HEK293T (cell line): Measurements from ENCODE around the gene EIF1AY.

ENCODE experiments used
- CTCF ChIA-PET: fragments of 350-600 bp; formaldehyde crosslinking; extraction: SDS; loops from one replicate; lab custom pipeline; 2021; ENCODE audit warnings: antibody characterized with exemption, inconsistent platforms; lab: Yijun Ruan, JAX
- POLR2A ChIA-PET: fragments of 350-600 bp; formaldehyde crosslinking; extraction: SDS; loops from one replicate; lab custom pipeline; 2020; ENCODE audit warnings: antibody characterized with exemption, inconsistent platforms; lab: Yijun Ruan, JAX
- DNase-seq: peaks from one replicate; pipeline ENCODE4 v3.0.0; 2012; ENCODE audit warnings: mixed read lengths; ENCODE audit errors: extremely low spot score
- ARNT ChIP-seq: fragments of 450-650 bp; IDR thresholded peaks from 2 replicates; pipeline ENCODE4 v1.6.1; 2017; ENCODE audit warnings: mild to moderate bottlenecking
- BHLHE40 ChIP-seq: fragments of 450-650 bp; IDR thresholded peaks from 2 replicates; pipeline ENCODE4 v1.6.1; 2016; ENCODE audit warnings: mild to moderate bottlenecking, moderate library complexity, borderline replicate concordance
- CTBP1 ChIP-seq: fragments of 450-650 bp; IDR thresholded peaks from 2 replicates; pipeline ENCODE4 v1.6.1; 2016; ENCODE audit warnings: borderline replicate concordance
- ELF4 ChIP-seq: fragments of 450-650 bp; IDR thresholded peaks from 2 replicates; pipeline ENCODE4 v1.6.1; 2017; ENCODE audit warnings: antibody characterized with exemption
- FOXA1 ChIP-seq: fragments of 450-650 bp; IDR thresholded peaks from 2 replicates; pipeline ENCODE4 v1.6.1; 2016; ENCODE audit warnings: mild to moderate bottlenecking
- FOXK2 ChIP-seq: fragments of 450-650 bp; IDR thresholded peaks from 2 replicates; pipeline ENCODE4 v1.6.1; 2016; ENCODE audit warnings: mild to moderate bottlenecking
- FOXM1 ChIP-seq: fragments of 450-650 bp; IDR thresholded peaks from 2 replicates; pipeline ENCODE4 v1.6.1; 2017; ENCODE audit warnings: mild to moderate bottlenecking, borderline replicate concordance
- HDGF ChIP-seq: fragments of 450-650 bp; IDR thresholded peaks from 2 replicates; pipeline ENCODE4 v1.6.1; 2017; ENCODE audit warnings: antibody characterized with exemption, borderline replicate concordance
- L3MBTL2 ChIP-seq: fragments of 450-650 bp; conservative IDR thresholded peaks from 2 replicates; pipeline ENCODE4 v1.6.1; 2016; ENCODE audit warnings: mild to moderate bottlenecking
- LEF1 ChIP-seq: fragments of 450-650 bp; IDR thresholded peaks from 2 replicates; pipeline ENCODE4 v1.6.1; 2017; ENCODE audit warnings: mild to moderate bottlenecking, borderline replicate concordance
- NFRKB ChIP-seq: fragments of 450-650 bp; IDR thresholded peaks from 2 replicates; pipeline ENCODE4 v1.6.1; 2016; ENCODE audit warnings: mild to moderate bottlenecking, moderate library complexity
- SP1 ChIP-seq: fragments of 450-650 bp; IDR thresholded peaks from 2 replicates; pipeline ENCODE4 v1.6.1; 2017
- SUZ12 ChIP-seq: fragments of 450-650 bp; IDR thresholded peaks from 2 replicates; pipeline ENCODE4 v1.6.1; 2016; ENCODE audit warnings: mild to moderate bottlenecking
- TARDBP ChIP-seq: fragments of 450-650 bp; IDR thresholded peaks from 2 replicates; pipeline ENCODE4 v1.6.1; 2016
- ZNF384 ChIP-seq: fragments of 450-650 bp; IDR thresholded peaks from 2 replicates; pipeline ENCODE4 v1.6.1; 2016
- TF ChIP-seq, protein P1 (sequence below): fragments of 450-650 bp; IDR thresholded peaks from 2 replicates; pipeline ENCODE4 v1.6.1; 2016

Gene EIF1AY

DNA sequence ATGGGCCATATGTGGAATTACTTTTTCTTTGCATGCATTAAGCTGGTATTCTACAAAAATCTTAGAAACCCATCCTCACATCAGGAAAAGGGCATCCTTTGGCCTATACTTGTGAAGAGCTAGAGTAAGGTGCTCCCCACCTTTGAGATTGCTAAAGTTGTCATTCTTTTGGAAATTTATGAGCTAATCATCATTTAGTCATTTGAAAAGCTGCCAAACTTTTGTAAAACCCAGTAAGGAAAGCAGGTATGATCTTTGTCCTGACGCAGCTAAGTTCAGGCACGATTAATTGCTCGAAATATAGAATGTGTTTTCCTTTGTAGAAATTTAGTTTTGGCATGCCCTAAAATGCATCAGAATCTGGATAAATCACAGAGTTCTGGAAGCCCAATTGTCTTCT, 2.6 kb downstream of the EIF1AY start:
- CTCF ChIA-PET, result no interaction called here
- TF ChIP-seq FOXK2, result no peak
- no peak for TF ChIP-seq CTBP1
- POLR2A ChIA-PET, result no interaction called here
- no peak for DNase-seq

DNA sequence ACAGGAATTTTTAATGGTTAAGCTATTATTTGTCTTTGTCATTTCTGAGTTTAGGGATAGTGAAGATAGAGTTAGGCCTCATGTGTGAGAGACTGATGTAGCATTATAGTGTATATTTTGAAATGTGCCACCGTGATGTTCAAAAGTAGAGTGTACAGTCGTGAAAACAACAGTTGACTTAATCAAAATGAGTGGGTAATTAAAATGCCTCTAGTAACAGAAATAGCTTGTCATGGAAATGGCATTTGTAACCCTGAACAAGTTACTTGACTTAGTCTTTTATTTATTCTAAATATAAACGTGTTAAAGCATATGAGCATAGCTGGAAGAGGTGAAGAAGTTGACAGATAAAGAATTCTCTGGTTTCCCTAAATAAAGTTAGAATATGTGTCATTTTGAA, 6.1 kb downstream of the EIF1AY start:
- TF ChIP-seq, protein P1, sequence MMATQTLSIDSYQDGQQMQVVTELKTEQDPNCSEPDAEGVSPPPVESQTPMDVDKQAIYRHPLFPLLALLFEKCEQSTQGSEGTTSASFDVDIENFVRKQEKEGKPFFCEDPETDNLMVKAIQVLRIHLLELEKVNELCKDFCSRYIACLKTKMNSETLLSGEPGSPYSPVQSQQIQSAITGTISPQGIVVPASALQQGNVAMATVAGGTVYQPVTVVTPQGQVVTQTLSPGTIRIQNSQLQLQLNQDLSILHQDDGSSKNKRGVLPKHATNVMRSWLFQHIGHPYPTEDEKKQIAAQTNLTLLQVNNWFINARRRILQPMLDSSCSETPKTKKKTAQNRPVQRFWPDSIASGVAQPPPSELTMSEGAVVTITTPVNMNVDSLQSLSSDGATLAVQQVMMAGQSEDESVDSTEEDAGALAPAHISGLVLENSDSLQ, result no peak
- TF ChIP-seq NFRKB (no peak), ELF4 (no peak), LEF1 (no peak), SP1 (no peak), L3MBTL2 (no peak), ZNF384 (no peak), ARNT (no peak), HDGF (no peak), FOXM1 (no peak), FOXA1 (no peak), BHLHE40 (no peak), TARDBP (no peak), CTBP1 (no peak), SUZ12 (no peak), FOXK2 (no peak)
- no peak for DNase-seq
- POLR2A ChIA-PET, result no interaction called here
- CTCF ChIA-PET, result no interaction called here

DNA sequence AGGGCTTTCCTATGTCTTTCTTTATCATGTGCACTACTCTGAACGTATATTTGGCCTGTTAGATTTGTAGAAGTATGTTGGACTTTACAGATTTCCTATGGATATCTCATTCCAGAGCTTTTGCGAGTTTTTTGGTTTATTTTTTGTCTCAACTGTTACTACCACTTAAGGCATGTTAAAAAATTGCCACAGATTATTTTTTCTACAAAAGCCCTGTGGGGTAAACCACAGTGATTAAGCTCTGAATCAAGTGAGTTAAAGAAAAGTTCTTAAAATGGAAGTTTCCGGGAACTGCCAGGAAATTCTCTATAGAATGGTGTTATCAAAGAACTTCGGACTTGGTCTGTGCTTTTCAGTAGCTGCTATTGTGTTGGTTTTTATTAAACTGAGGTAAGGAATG, 10.6 kb downstream of the EIF1AY start:
- TF ChIP-seq TARDBP (no peak), FOXK2 (no peak), NFRKB (no peak), LEF1 (no peak), L3MBTL2 (no peak), SP1 (no peak), CTBP1 (no peak), HDGF (no peak)
- TF ChIP-seq, protein P1, result no peak
- ChIA-PET POLR2A (no interaction called here), CTCF (no interaction called here)
- no peak for DNase-seq
